KMS-11 (cell line): ENCODE results near the gene TRAF1.

Experiments used
- H2AFZ ChIP-seq: fragments of 200-600 bp; sonication (generic); 2 replicates; pipeline ENCODE4 v1.6.1; 2016; ENCODE audit warnings: antibody characterized with exemption, mixed run types, low read depth
- H3K27ac ChIP-seq: fragments of 200-600 bp; sonication (generic); 2 replicates; pipeline ENCODE4 v1.6.1; 2016; ENCODE audit warnings: mild to moderate bottlenecking, mixed run types
- H3K27me3 ChIP-seq: fragments of 200-600 bp; sonication (generic); 2 replicates; pipeline ENCODE4 v1.6.1; 2017; ENCODE audit warnings: mild to moderate bottlenecking, low read depth, mixed run types, moderate library complexity; ENCODE audit not compliant: insufficient read depth
- H3K36me3 ChIP-seq: fragments of 200-600 bp; sonication (generic); 2 replicates; pipeline ENCODE4 v1.6.1; 2017; ENCODE audit warnings: mild to moderate bottlenecking, mixed run types; ENCODE audit not compliant: insufficient read depth
- H3K4me1 ChIP-seq: fragments of 200-600 bp; sonication (generic); 2 replicates; pipeline ENCODE4 v1.6.1; 2016; ENCODE audit warnings: mild to moderate bottlenecking, low read depth, mixed run types; ENCODE audit not compliant: poor library complexity, severe bottlenecking
- H3K4me2 ChIP-seq: fragments of 200-600 bp; sonication (generic); 2 replicates; pipeline ENCODE4 v1.7.0; 2016; ENCODE audit warnings: mild to moderate bottlenecking, mixed run types
- H3K4me3 ChIP-seq: fragments of 200-600 bp; sonication (generic); IDR thresholded peaks from 2 replicates; pipeline ENCODE4 v1.6.1; 2017; ENCODE audit warnings: low read depth, low read length, mixed read lengths; ENCODE audit not compliant: insufficient read depth
- H3K79me2 ChIP-seq: fragments of 200-600 bp; sonication (generic); 2 replicates; pipeline ENCODE4 v1.6.1; 2016; ENCODE audit warnings: low read depth, mixed run types; ENCODE audit not compliant: insufficient read depth
- H3K9ac ChIP-seq: fragments of 200-600 bp; sonication (generic); 2 replicates; pipeline ENCODE4 v1.6.1; 2016; ENCODE audit warnings: mild to moderate bottlenecking, mixed run types
- H4K20me1 ChIP-seq: fragments of 200-600 bp; sonication (generic); 2 replicates; pipeline ENCODE4 v1.6.1; 2016; ENCODE audit warnings: mild to moderate bottlenecking, mixed run types; ENCODE audit not compliant: insufficient read depth
- TF ChIP-seq, protein P1 (sequence below): fragments of 200-600 bp; sonication (generic); conservative IDR thresholded peaks from 2 replicates; pipeline ENCODE4 v1.6.1; 2017; ENCODE audit warnings: low read depth, mild to moderate bottlenecking, antibody characterized with exemption, low read length, moderate library complexity, mixed read lengths

TRAF1 gene

DNA sequence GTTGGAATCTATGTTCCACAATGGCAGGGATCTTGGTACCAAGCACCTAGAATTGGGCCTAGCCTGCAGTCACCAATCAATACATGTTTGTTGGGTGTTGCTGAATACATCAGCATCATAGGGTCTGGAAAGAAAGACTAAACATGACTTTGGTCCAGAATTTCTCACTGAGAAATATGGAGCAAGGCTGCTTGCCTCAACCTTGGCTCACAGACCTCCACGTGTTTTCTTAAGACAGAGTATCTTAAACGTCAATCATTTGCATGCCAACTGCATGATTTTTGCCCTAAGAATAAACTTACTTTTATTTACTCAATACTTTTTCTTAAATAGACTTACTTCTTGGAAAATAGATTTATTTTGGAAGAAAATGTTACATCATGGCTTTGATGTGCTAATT lies 22.7 kb upstream of the TRAF1 start:
- Histone ChIP-seq H3K36me3 (no peaks in the 10 kb centered on the region), H3K27ac (no peak overlapping the region), H3K9ac (no peak overlapping the region), H2AFZ (no peak overlapping the region), H3K4me2 (no peak overlapping the region), H3K27me3 (no peaks in the 10 kb centered on the region), H3K4me3 (no peak overlapping the region), H3K4me1 (no peaks in the 10 kb centered on the region), H4K20me1 (no peaks in the 10 kb centered on the region), H3K79me2 (no peaks in the 10 kb centered on the region)
- TF ChIP-seq, protein P1, sequence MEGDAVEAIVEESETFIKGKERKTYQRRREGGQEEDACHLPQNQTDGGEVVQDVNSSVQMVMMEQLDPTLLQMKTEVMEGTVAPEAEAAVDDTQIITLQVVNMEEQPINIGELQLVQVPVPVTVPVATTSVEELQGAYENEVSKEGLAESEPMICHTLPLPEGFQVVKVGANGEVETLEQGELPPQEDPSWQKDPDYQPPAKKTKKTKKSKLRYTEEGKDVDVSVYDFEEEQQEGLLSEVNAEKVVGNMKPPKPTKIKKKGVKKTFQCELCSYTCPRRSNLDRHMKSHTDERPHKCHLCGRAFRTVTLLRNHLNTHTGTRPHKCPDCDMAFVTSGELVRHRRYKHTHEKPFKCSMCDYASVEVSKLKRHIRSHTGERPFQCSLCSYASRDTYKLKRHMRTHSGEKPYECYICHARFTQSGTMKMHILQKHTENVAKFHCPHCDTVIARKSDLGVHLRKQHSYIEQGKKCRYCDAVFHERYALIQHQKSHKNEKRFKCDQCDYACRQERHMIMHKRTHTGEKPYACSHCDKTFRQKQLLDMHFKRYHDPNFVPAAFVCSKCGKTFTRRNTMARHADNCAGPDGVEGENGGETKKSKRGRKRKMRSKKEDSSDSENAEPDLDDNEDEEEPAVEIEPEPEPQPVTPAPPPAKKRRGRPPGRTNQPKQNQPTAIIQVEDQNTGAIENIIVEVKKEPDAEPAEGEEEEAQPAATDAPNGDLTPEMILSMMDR, result no peak

DNA sequence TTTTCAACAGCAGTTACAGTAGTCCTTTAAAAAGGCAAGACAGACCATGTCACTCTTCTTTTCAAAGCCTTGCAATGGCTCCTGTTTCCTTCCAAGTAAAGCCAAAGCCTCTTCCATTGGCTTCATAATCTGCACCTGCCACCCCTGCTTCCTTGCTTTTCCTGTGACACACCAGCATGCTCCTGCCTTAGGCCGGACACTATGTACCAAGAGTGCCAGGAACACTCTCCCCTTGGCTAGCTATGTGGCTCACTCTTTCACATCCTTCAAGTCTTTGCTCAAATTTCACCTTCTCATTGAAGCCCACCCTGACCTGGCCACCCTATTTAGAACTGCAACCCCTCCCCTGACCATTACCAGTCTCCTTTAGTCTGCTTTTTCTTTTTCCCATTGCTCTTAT lies 22.2 kb upstream of the TRAF1 start:
- TF ChIP-seq, protein P1, result no peak
- Histone ChIP-seq H3K27ac (no peak overlapping the region), H3K9ac (no peak overlapping the region), H3K4me3 (no peak overlapping the region), H2AFZ (no peak overlapping the region), H3K79me2 (no peaks in the 10 kb centered on the region), H3K36me3 (no peaks in the 10 kb centered on the region), H3K4me2 (no peak overlapping the region), H4K20me1 (no peaks in the 10 kb centered on the region), H3K27me3 (no peaks in the 10 kb centered on the region), H3K4me1 (no peaks in the 10 kb centered on the region)

DNA sequence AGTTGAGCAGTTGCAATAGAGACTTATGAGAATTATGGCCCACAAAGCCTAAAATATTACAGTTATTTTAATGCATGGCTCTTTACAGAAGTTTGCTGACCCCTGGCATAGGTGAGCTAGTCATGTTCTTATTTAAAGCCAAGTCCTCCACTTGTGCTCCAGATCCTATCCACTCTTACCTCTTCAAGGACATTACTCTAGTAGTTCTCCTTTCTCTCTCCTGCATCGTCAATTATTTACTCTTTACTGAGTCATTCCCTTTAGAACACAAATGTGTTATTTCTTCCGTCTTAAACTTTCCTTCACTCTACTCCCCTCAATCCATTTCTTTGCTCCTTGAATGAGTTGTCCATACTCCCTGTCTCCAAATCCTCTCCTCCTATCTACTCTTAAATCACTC lies 20.6 kb upstream of the TRAF1 start:
- Histone ChIP-seq H3K4me2 (no peak overlapping the region), H3K4me3 (no peak overlapping the region), H4K20me1 (no peaks in the 10 kb centered on the region), H3K36me3 (no peaks in the 10 kb centered on the region), H3K27me3 (no peaks in the 10 kb centered on the region), H2AFZ (no peak overlapping the region), H3K4me1 (no peaks in the 10 kb centered on the region), H3K27ac (no peak overlapping the region), H3K79me2 (no peaks in the 10 kb centered on the region), H3K9ac (no peak overlapping the region)
- TF ChIP-seq, protein P1, result no peak

DNA sequence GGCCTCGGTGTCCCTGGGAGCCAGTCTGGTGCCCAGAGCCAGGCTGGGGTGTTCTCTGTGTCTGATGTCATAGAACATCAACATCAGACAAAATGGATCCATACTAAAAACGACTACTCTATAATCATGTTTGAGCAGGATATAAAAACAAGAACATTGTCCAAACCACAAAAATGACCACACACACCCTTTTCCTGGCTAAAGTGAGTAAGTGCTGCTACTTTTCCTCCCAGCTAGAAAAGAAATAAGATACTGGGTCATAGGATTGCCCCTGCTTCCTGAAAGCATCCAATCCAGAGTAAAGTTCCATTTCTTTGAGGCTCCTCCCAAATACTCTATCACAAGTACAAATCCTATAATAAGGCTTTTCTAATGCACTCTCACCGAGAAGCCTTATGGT lies 19.7 kb upstream of the TRAF1 start:
- Histone ChIP-seq H3K9ac (no peak overlapping the region), H3K27me3 (no peaks in the 10 kb centered on the region), H3K79me2 (no peaks in the 10 kb centered on the region), H3K36me3 (no peaks in the 10 kb centered on the region), H3K4me3 (no peak overlapping the region), H3K4me2 (no peak overlapping the region), H3K4me1 (no peaks in the 10 kb centered on the region), H2AFZ (no peak overlapping the region), H4K20me1 (no peaks in the 10 kb centered on the region), H3K27ac (no peak overlapping the region)
- TF ChIP-seq, protein P1, result no peak

GRCh38 chr9:120944948-120945347 lies 18.4 kb upstream of the TRAF1 start:
- no peaks in the 10 kb centered on the region for H3K4me1 ChIP-seq
- no peak overlapping the region for H2AFZ ChIP-seq
- H3K9ac ChIP-seq, result no peak overlapping the region
- no peaks in the 10 kb centered on the region for H4K20me1 ChIP-seq
- H3K27ac ChIP-seq, result no peak overlapping the region
- TF ChIP-seq, protein P1, result no peak
- no peaks in the 10 kb centered on the region for H3K79me2 ChIP-seq
- H3K36me3 ChIP-seq, result no peaks in the 10 kb centered on the region
- H3K27me3 ChIP-seq, result no peaks in the 10 kb centered on the region
- no peak overlapping the region for H3K4me2 ChIP-seq
- H3K4me3 ChIP-seq, result no peak overlapping the region
